8988T (cell line): ENCODE data around the gene MSI2.

ENCODE experiments used
- DNase-seq: peaks from one replicate; pipeline ENCODE4 v3.0.0; 2011

Gene MSI2

DNA sequence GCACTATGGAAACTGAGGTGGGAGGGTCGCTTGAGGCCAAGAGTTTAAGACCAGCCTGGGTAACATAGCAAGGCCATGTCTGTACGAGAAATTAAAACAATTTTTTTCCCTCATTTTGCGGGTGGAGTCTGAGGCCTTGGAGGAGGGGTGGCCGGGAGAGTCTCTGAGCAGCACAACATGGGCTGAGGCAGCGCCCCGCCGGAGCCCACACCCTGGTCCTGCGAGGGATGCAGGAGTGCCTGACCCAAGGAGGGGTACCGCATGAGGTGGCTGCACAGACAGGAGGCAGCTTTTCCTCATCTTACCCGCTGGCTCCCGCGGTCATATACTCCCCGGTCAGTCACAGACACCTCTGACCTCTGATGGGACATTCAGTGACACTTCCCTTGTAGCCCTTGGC, 67.7 kb downstream of the MSI2 start:
- DNase-seq, result no peak

GRCh38 chr17:57324631-57325030, 68.3 kb downstream of the MSI2 start:
- no peak for DNase-seq

DNA sequence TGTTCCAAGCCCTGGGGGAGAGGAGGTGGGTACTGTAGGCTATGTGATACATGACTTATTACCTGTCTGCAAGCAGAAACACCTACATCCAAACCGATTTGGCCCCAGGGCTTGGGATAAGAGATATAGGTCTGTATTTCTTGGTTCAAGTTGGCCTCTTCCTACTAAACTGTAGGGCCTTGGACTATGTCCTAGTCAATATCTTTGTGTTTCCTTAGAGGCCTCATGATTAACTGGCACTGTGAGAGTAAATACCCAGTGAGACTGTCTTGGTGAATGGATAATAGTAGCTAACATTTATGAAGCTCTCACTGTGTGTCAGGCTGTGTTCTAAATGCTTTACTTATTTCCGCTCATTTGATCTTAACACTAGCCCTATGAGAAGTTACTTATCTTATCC, 70.0 kb downstream of the MSI2 start:
- no peak for DNase-seq

- no peak for DNase-seq
Measured at GRCh38 chr17:57326764-57327163, 70.4 kb downstream of the MSI2 start.

GRCh38 chr17:57327176-57327970, 71.0 kb downstream of the MSI2 start:
- DNase-seq, result no peak

DNA sequence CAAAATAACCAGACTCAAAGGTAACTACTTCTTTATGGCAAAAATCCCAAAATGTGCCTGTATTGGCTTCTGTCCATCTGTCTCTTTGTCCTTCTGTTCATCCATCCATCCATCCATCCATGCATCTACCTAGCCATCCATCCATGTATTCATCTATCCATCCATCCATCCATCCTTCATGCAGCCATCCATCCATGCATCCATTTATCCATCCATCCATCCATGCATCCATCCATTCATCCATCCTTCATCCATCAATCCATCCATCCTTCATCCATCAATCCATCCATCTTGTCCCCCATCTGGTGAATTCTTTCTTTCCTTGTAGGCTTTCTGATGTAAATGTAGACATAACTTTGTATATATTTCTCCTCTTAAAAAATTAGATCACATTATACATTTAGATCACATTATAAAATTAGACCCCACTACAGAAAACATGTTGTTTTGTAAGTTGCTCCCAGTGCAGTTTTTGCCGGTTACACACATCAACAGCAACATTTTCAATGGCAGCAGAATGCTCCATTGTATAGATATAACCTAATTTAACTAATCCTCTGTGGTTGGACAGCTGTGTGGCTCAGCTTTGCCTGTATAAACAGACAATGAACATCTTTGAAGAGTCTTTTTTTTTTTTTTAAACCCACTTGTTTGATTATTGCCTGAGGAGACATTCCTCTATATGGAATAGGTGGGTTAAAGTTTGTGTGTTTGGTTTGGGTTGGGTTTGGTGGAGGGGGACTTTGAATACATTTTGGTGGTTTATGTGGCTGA, 72.0 kb downstream of the MSI2 start:
- no peak for DNase-seq

DNA sequence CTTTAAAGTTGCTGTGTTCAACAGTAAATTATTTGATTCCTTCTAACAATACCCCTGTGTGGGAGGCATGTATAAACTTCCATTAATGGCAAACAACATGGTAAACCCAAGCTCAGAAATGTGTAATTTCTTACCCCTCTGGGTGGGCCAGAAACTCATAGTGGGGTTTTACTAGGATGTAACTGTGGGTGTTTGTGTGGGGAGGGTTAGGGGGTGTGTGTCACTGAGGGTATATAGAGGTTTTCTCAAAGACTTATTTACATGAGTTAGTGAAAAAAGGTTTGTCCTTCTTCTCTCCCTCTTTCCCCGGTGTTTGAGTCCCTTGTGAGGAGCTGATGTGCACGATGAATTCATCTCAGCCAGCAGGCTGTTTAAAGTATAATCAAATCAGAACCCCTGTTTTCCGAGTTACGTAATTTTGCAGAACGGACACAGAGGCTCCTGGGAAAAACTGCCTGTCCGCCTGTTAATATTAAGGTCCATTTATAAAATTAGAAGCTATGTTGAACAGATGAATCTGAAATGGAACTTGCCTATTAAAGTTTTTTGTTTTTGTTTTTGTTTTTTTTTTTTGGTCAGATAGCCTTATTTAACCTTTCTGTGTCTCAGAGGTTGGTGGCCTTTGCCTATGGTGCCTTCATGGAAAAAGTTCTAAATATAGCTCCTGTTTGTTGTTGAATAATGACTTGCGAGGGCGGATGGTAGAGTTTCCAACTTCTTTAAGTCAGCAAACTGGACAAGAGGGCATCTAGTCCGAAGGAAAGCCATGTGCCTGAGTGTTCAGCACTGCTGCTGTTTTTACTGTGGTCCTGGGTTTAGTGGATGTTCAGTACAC, 73.3 kb downstream of the MSI2 start:
- DNase-seq, result no peak

GRCh38 chr17:57330587-57330986, 74.3 kb downstream of the MSI2 start:
- DNase-seq, result no peak

DNA sequence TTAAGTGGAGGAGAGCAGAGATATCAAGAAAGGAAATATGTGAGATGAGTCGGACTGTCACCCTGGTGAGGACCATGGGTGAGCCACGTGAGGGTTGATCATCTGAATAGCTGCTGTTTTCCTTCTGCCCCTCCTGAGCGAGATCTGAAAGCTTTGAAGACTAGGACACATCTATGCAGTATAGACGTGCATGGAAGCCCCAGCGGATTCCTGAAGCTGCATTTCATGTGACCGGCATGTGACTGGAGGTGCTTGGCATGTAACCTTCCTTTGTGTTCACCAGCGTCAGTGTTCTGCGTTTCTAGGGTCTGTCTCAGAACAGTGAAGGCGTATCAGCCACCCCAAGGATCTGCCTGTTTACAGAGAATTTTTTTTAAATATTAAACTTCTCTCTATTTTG, 75.1 kb downstream of the MSI2 start:
- no peak for DNase-seq

GRCh38 chr17:57332501-57332900, 76.2 kb downstream of the MSI2 start:
- no peak for DNase-seq

- DNase-seq, result no peak
Measured at GRCh38 chr17:57335195-57335792, 79.0 kb downstream of the MSI2 start.

- DNase-seq, result no peak
Measured at GRCh38 chr17:57337390-57337789, 81.1 kb downstream of the MSI2 start.

GRCh38 chr17:57338257-57338914, 82.1 kb downstream of the MSI2 start:
- DNase-seq, result no peak

DNA sequence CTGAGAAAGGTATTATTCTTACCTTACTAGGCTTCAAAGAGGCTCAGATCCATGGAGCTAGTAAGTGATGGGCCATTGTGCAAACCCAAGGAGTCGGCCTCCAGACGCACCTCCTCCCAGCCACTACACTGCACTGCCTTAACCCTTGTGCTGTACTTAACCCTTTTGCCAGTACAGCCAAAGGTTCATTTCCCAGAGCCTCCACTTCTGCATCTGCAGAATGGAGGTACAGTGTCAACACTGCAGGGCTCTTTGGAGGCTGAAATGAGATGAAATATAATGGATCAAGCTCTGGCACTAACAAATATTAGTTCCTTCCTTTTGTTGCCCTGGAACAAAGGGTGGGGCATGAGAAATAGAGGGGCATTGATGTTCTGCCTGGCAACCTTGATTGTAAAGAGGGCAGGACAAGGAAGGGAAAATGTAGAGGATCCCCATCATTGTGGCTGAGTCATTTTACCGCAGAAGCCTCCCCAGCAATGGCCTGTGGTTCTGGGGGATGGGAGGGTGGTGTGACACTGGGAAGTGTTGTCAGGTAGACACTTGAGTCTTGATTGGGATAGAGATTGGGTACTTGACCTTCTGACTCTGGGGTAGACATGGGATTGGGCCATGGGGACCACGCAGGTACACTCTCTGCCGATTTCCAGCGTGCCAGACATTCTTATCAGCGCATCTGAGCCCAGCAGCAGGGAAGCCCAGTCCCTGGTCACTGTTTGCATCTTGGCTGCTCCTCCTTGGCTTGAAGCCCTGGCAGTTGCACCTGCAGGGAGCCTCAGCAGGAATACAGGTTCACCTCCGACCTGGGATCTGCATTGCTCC, 84.0 kb downstream of the MSI2 start:
- no peak for DNase-seq

DNA sequence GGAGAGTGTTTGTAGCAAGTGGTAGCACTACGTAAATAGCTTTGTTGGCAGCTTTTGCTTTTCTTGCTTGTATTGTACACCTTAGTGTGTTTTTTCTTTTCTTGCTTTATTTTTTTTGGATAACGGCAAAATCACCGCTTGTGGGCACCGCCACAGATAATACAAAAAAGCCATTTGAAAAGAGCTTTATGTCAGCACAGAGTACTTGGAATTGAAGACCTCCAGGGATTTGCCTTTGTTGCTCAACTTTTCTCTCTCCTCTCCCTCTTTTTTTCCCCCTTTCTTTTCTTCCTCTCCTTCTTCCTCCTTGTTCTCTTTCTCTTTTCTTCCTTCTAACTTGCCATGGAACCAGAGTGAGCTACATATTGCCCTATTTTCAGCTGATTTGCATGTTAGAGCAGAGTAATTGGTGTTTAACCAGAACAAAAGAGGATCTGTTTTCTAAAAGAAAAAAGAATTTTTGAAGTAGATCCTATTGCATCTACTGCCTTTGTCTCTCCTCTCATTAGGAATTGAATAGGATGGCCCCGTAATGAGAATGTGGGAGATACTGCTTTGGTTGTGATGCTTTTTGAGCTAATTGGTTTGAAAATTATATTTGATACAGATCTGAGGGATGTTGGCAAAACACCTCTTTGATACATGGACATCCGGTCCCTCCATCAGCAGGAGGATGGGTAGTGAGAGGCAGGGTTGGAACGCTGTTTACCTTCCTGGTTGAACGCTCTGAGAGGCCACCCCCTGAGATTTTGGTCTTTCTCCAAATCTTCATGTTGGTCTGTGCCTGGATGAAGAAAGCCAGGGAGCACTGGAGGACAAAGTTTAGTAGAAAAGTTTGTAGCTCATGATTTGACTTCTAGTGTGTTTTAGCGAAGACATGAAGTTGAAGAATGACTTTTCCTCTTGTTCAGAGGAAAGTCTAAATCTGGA, 85.6 kb downstream of the MSI2 start:
- no peak for DNase-seq

DNA sequence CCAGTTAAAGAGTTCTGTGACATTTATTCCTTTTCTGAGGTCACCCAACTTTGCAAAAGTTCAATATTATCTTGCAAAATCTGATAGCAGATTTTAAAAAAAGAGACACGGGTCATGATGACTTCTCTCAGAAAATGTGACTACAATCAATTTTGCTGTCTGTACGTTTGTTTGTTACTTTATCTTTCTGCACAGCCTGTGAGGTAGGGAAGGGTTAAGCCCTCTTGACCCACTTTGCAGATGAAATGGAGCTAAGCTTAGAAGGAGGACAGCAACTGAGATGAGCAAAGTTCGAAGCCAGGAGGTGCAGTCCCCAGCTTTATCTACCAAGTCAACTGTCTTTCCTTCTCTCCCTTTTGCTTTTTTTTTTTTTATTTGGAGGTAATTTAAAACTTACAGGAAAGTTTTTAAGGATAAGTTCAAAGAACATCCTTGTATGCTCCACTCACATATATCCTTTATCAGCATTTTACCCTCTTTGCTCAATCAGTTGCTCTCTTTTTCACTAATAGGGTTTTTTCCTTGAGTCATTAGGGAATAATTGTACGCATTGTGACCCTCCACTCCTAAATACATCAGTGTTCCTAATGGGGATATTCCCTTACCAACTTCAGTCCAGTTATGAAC, 86.8 kb downstream of the MSI2 start:
- no peak for DNase-seq

GRCh38 chr17:57343717-57344116, 87.4 kb downstream of the MSI2 start:
- no peak for DNase-seq

DNA sequence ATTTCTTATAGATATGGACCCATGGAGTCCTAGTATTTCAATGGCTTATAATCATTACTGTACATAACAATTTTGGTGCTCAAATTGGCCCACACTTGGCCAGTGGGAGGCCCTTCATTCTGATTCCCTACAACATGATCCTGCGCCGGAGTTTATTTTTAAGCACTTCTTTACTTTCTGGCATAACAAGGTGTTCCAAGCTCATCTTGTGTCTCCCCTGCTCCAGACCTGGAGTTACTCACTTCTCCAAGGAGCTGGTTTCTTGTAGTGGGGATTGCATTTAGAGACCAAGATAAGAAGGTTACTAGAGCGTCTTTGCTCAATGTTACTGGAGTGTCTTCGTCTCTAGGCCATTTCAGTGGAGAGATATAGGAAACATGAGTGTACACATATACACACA, 87.9 kb downstream of the MSI2 start:
- DNase-seq, result no peak

GRCh38 chr17:57349541-57350247, 93.4 kb downstream of the MSI2 start:
- no peak for DNase-seq
